Cardiac fibroblast (primary cell): ENCODE results near the gene TMTC3.

Experiments
- DNase-seq, 2 donors: peaks; one replicate each; pipeline versions ENCODE4 v3.0.0 to v3.0.0-alpha.2; 2010; ENCODE audit warnings: low read depth in 2 of 2
- H3K4me3 ChIP-seq, 2 donors: replicated peaks in 1 of 2; 1 replicate in 1 of 2; 2 replicates in 1 of 2; pipeline ENCODE4 v1.5.1; 2011; ENCODE audit warnings: low read depth in 2 of 2, low read length in 2 of 2, mild to moderate bottlenecking in 2 of 2, moderate library complexity in 1 of 2
- CTCF ChIP-seq: IDR thresholded peaks from one replicate; pipeline ENCODE4 v1.5.1; 2011; ENCODE audit warnings: low read depth, mild to moderate bottlenecking, low read length, inconsistent platforms

The TMTC3 gene

GRCh38 chr12:88141774-88142609, at the start of gene TMTC3, which contains the start of gene CEP290:
TMTC3 (plus strand) TSS chr12:88142307; CDS start chr12:88148316, 6,009 bp downstream.
CEP290 (minus strand) TSS chr12:88142088; CDS start chr12:88141307, 781 bp downstream.
- TF ChIP-seq CTCF: no peak
- peak within 1 kb of the TSS; percentile 79 to 93 for H3K4me3 ChIP-seq
- peak; percentile 99 to 100 for DNase-seq

- DNase-seq: no peak
- H3K4me3 ChIP-seq: no peak overlapping the region
- TF ChIP-seq CTCF: no peak
Observed at GRCh38 chr12:88092771-88093170, 49.3 kb upstream of the TMTC3 start.

GRCh38 chr12:88093573-88093972, 48.5 kb upstream of the TMTC3 start:
- TF ChIP-seq CTCF: no peak
- no peak for DNase-seq

GRCh38 chr12:88108021-88108420, 34.1 kb upstream of the TMTC3 start:
- TF ChIP-seq CTCF: no peak
- peak; percentile 35 to 78 for DNase-seq
- H3K4me3 ChIP-seq: no peak overlapping the region

More at GRCh38 chr12:88093573-88093972, 48.5 kb upstream of the TMTC3 start:
- no peak overlapping the region for H3K4me3 ChIP-seq

- TF ChIP-seq CTCF: peak; percentile 37
Observed at GRCh38 chr12:88111074-88111652, 30.9 kb upstream of the TMTC3 start.

GRCh38 chr12:88113871-88114270, 28.2 kb upstream of the TMTC3 start:
- peak in 1 of 2 donors; percentile 18 for DNase-seq
- TF ChIP-seq CTCF: no peak
- H3K4me3 ChIP-seq: no peak overlapping the region

More at GRCh38 chr12:88111074-88111652, 30.9 kb upstream of the TMTC3 start:
- peak; percentile 68 to 75 for DNase-seq
- H3K4me3 ChIP-seq: no peak overlapping the region
